ENCODE results near the gene ZNF609.
A peak's percentile ranks its signal among the peaks of the same experiment; 100 is the strongest.

Gene ZNF609

DNA sequence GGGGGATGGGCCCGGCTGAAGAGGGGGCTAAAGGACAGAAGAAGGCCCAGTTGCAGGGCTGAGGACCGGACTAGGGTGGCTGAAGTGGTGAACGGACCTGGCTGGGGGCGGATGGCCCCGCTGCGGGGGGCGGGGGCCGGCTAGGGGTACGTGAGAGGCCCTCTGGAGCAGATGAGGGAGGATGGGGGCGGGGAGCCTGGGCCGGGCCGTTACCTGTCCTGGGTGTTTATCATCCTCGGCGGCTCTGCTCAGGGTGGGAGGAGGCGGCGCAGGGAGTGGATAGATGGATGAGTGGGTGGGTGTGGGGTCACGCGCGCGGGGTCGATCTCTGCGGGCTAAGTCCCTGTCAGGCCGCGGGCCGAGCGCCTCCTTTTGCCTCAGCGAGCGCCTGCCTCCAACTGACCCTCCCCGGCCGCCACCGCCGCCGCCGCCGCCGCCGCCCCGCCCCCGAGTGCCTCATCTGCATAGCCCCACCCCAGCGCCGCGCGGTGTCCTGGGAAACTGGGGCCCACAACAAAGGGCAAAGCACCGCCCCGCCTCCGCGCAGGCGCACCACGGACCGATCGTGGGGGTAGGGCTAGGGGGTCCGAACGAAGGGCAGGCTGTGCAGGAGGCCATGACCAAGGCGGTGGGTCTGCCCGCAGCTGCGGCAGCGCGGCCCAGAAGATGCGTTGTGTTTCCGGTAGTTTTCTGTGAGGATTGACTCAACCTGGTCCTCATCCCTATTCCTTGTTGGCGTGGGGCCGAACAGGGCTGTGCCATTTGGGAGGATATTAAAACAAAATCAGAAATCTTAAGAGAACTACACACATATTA, 242.6 kb downstream of the ZNF609 start:
- DNase-seq, result peak; percentile 79

DNA sequence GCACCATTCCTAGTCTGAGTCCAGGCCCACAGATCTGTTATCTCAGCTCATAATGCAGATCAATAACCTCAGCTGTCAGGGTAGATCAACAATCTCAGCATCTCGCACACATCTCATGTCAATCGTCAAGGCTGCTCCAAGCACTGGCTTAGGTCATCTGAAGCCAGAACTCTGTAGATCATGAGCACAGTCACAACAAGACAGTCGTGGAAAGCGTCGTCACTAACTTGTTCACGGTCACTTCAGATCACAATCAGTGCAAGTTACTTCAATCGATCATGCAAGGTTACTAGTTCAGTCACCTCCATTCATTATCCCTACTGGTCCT, 243.2 kb downstream of the ZNF609 start:
- no peak for DNase-seq

DNA sequence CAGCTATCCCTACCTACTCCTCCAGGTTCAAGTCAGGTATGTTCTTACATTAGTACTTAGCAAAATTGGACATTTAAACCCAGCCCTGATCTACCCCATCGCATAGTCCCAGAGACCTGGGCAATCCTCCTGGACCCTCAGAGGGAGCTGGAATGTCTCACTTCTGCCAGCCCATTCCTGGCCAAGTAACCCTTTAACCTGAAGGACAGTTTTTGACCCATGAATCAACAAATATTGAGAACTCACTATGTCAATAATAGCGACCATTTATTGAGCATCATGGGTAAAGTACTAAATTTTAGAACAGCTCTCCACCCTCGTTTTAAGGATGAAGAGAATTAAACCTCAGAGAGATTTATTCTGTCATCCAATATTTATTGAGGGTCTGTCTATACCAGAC, 244.6 kb downstream of the ZNF609 start:
- no peak for DNase-seq

DNA sequence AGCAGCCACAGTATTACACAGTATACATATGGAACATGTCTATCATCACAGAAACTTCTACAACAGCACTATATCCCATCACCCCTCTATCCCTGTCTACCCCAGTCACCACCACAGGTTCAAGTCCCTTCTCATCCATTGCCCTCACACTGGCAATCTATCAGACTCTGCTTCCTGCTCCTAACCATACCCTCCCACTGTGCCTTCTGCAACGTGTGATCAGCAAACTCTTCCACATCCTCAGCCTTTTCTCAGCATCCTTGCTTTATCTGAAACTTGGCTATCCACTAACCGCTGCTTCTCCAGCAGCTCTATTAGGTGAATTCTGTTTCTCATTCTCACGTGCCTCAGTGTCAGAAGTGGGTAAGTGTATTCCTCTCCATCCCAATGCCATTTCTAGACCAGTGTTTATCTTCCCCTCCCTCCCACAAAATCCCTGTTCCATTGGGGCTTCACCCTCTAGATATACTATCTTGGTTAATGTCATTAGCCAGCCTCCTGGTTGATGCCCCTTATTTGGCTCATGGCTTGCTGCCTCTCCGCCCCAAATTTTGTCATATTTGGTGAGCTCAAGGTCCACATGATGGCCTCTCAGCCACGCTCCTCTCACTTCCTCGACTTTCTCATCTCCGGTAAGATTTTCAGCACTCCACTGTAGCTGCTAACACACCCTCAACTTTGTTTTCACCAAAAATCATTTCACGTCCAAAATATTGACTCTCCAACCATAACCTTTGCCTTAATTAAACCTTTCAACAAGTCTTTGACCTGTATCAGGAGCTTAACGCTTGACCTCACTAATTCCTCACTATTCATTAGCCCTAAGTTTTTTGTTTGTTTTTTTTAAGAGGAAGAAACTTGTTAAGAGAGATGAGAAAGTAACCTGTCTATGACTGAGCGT, 245.9 kb downstream of the ZNF609 start:
- no peak for DNase-seq

DNA sequence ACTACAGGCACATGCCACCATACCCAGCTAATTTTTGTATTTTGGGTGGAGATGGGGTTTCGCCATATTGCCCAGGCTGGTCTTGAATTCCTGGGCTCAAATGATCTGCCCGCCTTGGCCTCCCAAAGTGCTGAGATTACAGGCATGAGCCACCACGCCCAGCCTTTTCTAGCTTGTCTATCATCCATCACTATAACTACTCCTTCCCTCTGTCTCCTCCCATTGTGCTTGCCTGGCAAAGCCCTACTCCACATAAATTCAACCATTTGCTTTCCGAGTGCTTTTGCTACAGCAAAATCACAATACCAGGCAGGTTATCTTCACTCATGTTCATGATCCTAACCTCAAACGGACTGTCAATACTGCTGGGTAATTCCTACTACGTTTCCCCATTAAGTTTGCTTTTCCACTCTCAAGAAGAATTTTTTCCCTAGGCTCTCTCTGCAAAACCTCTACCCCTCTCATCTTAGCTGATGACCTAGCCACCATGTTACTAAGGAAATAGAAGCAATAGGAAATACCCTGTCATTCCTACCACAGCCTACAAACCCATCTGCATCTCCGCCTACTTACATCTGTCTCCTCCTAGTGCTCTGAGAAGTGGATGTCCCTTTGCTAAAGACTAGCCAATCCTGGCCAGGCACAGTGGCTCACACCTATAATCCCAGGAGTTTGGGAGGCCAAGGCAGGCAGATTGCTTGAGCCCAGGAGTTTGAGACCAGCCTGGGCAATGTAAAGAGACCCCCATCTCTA, 250.5 kb downstream of the ZNF609 start:
- no peak for DNase-seq

DNA sequence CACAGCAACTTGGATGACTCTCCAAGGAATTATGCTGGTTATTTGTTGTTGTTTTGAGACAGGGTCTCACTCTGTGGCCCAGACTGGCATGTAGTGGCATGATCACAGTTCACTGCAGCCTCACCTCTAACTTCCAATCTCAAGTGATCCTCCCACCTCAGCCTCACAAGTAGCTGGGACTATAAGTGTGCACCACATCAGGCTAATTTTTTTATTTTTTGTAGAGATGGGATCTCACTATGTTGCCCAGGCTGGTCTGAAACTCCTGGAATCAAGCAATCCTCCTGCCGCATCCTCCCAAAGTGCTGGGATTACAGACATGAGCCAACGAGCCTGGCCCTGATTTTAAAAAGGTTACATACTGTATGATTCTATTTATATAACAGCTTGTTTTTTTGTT, 252.0 kb downstream of the ZNF609 start:
- no peak for DNase-seq

DNA sequence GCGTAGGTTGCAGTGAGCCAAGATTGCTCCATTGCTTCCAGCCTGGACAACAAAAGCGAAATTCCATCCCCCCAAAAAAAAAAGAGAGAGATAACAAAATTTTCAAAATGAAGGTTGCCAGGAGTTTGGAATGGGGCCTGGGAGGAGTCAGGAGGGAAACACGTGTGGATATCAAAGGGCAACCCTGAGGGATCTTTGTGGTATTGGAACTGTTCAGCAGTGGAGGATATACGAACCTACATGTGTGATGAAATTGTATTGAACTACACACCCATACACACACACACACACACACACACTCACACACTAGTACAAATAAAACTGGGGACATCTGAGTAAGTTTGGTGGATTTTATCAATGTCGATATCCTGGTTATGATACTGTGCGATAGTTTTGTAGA, 253.2 kb downstream of the ZNF609 start:
- DNase-seq, result no peak

DNA sequence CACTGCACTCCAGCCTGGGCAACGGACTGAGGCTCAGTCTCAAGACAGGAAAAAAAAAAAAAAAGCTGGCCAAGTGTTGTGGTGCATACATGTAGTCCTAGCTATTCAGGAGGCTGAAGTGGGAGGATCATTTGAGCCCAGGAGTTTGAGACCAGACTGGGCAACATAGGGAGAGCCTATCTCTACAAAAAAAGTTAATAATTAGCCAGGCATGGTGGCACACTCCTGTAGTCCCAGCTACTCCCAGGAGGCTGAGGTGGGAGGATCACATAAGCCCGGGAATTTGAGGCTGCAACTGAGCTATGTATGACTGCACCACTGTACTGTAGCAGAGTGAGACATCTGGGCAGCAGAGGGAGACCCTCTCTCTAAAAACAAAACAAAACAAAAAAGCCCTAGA, 256.1 kb downstream of the ZNF609 start:
- no peak for DNase-seq

DNA sequence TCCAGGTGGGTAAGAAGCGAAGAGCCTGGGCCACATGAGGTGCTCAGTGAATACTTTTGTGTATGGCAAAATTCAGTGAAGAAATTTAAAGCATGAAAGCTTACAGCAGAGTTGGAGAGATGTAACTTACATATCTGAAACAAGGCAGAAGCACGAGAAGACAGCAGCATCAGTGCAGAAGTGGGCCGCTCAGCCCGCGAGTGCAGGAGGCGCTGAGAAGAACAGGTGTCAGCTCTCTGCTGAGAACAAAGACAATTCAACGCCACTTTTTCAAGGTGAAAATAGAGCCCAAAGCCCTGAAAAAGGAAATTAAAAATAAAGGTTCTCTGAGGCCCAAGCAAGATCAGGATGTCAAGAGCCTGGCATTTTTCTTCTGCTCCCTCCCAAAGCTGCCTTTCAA, 256.8 kb downstream of the ZNF609 start:
- DNase-seq, result no peak

DNA sequence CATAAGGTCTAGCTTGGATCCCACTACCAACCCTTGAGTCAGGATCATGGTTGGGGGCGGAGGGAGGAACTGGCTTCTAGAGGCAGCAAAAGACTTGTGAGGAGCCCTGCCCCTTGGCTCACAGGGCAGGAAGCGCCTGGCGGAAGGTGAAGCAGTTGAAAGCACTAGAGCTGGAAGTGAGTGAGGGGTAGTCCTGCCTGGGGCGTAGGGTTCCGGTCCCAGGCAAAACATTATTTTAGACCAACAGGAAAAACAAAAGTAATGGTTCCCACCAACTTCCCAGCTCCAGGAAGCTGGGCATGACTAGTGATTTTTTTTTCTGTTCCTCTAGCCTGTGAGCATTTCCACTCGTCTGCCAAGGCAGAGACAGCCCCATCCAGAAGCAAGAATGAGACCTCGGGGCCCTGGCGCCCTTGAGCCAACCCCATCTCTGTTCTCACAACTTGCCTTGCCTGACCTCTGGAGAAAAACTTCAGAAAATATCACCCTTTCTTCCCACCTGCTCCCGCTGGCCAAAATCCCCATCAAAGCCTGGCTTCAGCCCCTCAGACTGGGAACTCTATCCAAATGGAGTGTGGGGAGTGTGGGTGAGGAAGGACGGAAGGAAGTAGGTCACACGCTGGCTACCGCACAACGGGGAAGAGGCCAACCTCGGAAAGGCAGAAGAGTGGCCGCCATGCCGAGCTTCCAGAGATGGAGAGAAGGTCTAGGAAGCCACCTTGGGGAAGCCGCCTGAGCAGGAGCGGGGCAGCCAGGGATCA, 257.5 kb downstream of the ZNF609 start:
- no peak for DNase-seq

DNA sequence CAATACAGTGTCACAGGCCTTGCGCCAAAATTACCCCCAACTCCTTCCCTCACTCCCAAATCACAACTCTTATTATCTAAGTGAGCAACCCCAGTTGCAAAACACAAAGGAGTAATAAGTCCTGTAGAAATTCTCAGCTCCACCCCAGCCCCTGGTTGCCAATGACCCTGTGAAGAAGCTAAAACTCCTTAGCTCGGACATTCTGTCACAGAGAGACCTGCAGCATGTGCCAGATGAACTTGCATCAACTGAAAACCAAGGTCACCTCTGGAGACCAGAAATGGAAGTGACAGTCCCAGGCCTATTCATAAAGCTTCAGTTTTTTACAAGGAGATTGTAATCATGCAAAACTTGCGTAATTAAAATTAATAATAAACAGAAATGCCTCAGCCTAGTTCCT, 259.8 kb downstream of the ZNF609 start:
- no peak for DNase-seq

DNA sequence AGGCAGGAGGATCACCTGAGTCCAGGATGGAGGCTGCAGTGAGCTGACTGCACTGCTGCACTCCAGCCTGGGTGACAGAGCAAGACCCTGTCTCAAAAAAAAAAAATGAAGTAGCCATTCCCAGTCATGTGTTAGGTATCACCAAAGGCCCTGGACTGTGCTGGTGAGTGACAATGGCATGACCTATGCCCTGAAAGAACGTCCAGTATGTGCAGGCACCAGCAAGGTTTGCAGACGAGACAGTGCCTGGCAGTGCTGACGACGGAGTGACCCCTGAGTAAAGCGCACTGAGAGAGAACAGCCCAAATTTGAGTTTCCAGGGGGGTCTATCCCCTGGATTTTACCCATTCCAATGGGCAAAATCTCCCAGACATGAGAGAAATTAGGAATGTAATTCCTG, 269.8 kb downstream of the ZNF609 start:
- no peak for DNase-seq

DNA sequence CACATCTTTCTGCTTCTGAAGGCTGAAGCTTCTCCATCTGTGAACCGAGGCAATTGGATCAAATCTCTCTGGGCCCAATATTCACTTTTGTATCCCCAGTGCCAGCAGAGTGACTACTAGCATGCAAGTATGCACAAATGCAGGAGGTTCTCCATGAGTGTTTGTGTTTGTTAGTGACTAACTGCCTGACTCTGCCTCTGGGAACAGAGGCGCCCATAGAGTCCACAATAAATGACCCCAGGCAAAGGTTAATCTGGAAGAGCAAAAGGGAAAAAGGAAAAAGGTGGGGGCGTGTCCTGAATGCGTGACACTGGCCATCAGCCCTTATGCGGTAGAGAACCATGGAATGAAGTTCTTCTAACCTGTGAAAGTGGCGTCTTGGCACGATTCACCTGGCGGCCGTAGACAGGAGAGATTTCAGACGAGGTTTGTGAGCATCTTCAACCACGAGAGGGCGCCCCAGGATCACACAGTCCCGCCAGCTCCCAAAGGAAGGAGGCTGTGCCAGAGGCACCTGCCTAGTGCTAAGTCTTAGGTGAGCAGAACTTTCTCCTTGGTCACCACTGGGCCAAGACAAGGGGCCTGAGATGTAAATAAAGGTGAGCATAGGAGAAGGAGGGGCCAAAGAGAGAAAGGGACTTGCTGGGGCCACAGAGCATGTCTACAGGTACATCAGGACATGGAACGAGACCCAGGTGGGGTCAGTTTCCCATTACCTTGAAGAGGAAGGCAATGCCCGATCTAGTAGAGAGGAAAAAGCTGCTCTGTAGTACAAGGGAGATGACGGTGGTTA, 270.8 kb downstream of the ZNF609 start:
- peak; percentile 13 for DNase-seq

DNA sequence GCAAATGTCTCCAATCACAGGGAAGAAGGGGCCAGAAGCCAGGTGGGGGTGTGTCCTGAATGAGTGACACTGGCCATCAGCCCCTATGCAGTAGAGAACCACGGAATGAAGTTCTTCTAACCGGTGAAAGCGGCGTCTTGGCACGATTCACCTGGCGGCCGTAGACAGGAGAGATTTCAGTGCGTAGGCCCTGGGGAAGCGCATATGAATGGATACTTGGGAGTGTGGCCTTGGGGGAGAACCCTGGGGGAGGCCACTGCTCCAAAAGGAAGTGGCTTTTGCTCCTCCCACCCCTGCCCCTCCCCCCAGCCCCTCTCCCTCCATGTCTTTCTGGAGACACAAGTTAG, 271.4 kb downstream of the ZNF609 start:
- DNase-seq, result no peak

DNA sequence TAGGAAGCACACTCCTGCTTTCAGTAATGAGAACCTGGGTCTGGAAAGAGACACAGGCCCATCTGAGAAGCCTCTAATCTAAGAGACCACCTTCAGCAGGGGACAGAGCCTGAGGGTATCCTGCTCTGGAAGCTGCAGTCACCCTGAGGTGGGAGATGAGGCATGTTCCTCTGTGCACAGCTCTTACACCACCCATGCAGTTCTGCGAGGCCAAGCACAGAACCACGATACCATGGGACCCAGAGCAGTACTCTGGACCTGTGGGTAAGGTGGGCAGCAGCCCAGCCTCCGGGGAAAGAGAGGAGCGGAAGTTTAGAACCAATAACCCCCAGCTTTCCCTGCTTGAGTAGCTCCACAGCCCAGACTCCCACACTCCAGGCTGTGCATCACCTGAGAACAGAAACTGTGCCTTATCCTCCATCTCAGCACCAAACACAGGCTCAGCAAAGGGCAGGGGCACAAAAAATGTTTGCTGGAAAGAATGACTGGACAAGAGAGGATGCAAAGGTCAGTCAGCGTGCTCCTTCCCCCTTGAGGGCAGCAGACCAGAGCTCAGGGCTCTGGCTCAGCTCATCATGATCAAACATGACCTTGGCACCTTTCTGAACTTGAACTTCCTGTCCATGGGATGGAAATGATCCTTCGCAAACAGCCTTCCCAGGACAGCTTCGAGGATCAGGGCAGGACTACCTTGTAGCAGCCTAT, 271.9 kb downstream of the ZNF609 start:
- no peak for DNase-seq
